ENCODE measurements around the gene PRICKLE2. TPM values are rescaled to one million over a fixed set of nuclear protein-coding genes. Genes with fewer than 3 reads are reported as not detected.
A peak's percentile ranks its signal among the peaks of the same experiment; 100 is the strongest.

Gene PRICKLE2
- total RNA-seq, 1 experiment from 2014 or later, result 18.3 TPM

GRCh38 chr3:64240396-64240795 lies 15.1 kb upstream of the PRICKLE2 start:
- Histone ChIP-seq H3K4me3 (no peak overlapping the region), H3K4me1 (replicated peaks) (peaks cover 49% of the 10 kb centered on the region), H3K36me3 (peaks cover 15% of the 10 kb centered on the region), H3K9me3 (replicated peaks) (no peaks in the 10 kb centered on the region), H3K27me3 (replicated peaks) (no peaks in the 10 kb centered on the region), H3K27ac (no peak overlapping the region)
- no peak for DNase-seq (ENCODE audit: low read depth in 1 of 2, low spot score in 2 of 2)

GRCh38 chr3:64239841-64240240 lies 14.6 kb upstream of the PRICKLE2 start:
- no peak overlapping the region for H3K4me3 ChIP-seq
- no peak overlapping the region for H3K27ac ChIP-seq
- H3K27me3 ChIP-seq (replicated peaks), result no peaks in the 10 kb centered on the region
- H3K9me3 ChIP-seq (replicated peaks), result no peaks in the 10 kb centered on the region
- peaks cover 49% of the 10 kb centered on the region for H3K4me1 ChIP-seq (replicated peaks)
- no peak for DNase-seq (ENCODE audit: low read depth in 1 of 2, low spot score in 2 of 2)
- peaks cover 16% of the 10 kb centered on the region for H3K36me3 ChIP-seq

- DNase-seq (ENCODE audit: low read depth in 1 of 2, low spot score in 2 of 2), result peak; percentile 94 to 96
- H3K4me3 ChIP-seq, result no peak overlapping the region
These were observed 13.9 kb upstream of the PRICKLE2 start for GRCh38 chr3:64238971-64239667.

GRCh38 chr3:64237083-64237482 lies 11.8 kb upstream of the PRICKLE2 start:
- DNase-seq (ENCODE audit: low read depth in 1 of 2, low spot score in 2 of 2), result no peak
- Histone ChIP-seq H3K27ac (no peak overlapping the region), H3K27me3 (replicated peaks) (no peaks in the 10 kb centered on the region), H3K36me3 (peaks cover 22% of the 10 kb centered on the region), H3K9me3 (replicated peaks) (no peaks in the 10 kb centered on the region), H3K4me1 (replicated peaks) (peaks cover 30% of the 10 kb centered on the region), H3K4me3 (no peak overlapping the region)

More at GRCh38 chr3:64238971-64239667, 13.9 kb upstream of the PRICKLE2 start:
- Histone ChIP-seq H3K27ac (peak overlapping the region; percentile 36), H3K36me3 (peaks cover 22% of the 10 kb centered on the region), H3K27me3 (replicated peaks) (no peaks in the 10 kb centered on the region), H3K9me3 (replicated peaks) (no peaks in the 10 kb centered on the region), H3K4me1 (replicated peaks) (peaks cover 43% of the 10 kb centered on the region)

- Histone ChIP-seq H3K27ac (no peak overlapping the region), H3K36me3 (peaks cover 22% of the 10 kb centered on the region), H3K27me3 (replicated peaks) (no peaks in the 10 kb centered on the region), H3K4me1 (replicated peaks) (peaks cover 27% of the 10 kb centered on the region), H3K9me3 (replicated peaks) (no peaks in the 10 kb centered on the region), H3K4me3 (no peak overlapping the region)
- no peak for DNase-seq (ENCODE audit: low read depth in 1 of 2, low spot score in 2 of 2)
These were observed 10.3 kb upstream of the PRICKLE2 start for GRCh38 chr3:64235605-64236004.

GRCh38 chr3:64234571-64234970 lies 9.3 kb upstream of the PRICKLE2 start:
- H3K27me3 ChIP-seq (replicated peaks), result no peaks in the 10 kb centered on the region
- H3K9me3 ChIP-seq (replicated peaks), result no peaks in the 10 kb centered on the region
- no peak for DNase-seq (ENCODE audit: low read depth in 1 of 2, low spot score in 2 of 2)
- peaks cover 28% of the 10 kb centered on the region for H3K4me1 ChIP-seq (replicated peaks)
- no peak overlapping the region for H3K4me3 ChIP-seq
- H3K36me3 ChIP-seq, result peaks cover 22% of the 10 kb centered on the region
- H3K27ac ChIP-seq, result no peak overlapping the region

GRCh38 chr3:64232821-64233220 lies 7.6 kb upstream of the PRICKLE2 start:
- Histone ChIP-seq H3K27ac (no peak overlapping the region), H3K27me3 (replicated peaks) (no peaks in the 10 kb centered on the region), H3K4me3 (no peak overlapping the region), H3K36me3 (peaks cover 22% of the 10 kb centered on the region), H3K9me3 (replicated peaks) (no peaks in the 10 kb centered on the region), H3K4me1 (replicated peaks) (peaks cover 11% of the 10 kb centered on the region)
- DNase-seq (ENCODE audit: low read depth in 1 of 2, low spot score in 2 of 2), result no peak

- no peak overlapping the region for H3K27ac ChIP-seq
- no peak overlapping the region for H3K4me3 ChIP-seq
- no peaks in the 10 kb centered on the region for H3K9me3 ChIP-seq (replicated peaks)
- no peak for DNase-seq (ENCODE audit: low read depth in 1 of 2, low spot score in 2 of 2)
- no peaks in the 10 kb centered on the region for H3K27me3 ChIP-seq (replicated peaks)
- peaks cover 6% of the 10 kb centered on the region; the same call in 1 of the 2 replicates for H3K36me3 ChIP-seq
- H3K4me1 ChIP-seq (replicated peaks), result peaks cover 20% of the 10 kb centered on the region
These were observed 4.6 kb upstream of the PRICKLE2 start for GRCh38 chr3:64229903-64230302.

- Histone ChIP-seq H3K27me3 (replicated peaks) (no peaks in the 10 kb centered on the region), H3K4me1 (replicated peaks) (peaks cover 38% of the 10 kb centered on the region), H3K27ac (no peak overlapping the region), H3K9me3 (replicated peaks) (no peaks in the 10 kb centered on the region), H3K36me3 (no peaks in the 10 kb centered on the region), H3K4me3 (no peak overlapping the region)
- DNase-seq (ENCODE audit: low read depth in 1 of 2, low spot score in 2 of 2), result no peak
These were observed 2.8 kb upstream of the PRICKLE2 start for GRCh38 chr3:64228110-64228509.

- Histone ChIP-seq H3K4me1 (replicated peaks) (peaks cover 51% of the 10 kb centered on the region), H3K27me3 (replicated peaks) (no peaks in the 10 kb centered on the region), H3K27ac (no peak overlapping the region), H3K9me3 (replicated peaks) (no peaks in the 10 kb centered on the region), H3K36me3 (no peaks in the 10 kb centered on the region), H3K4me3 (no peak overlapping the region)
- no peak for DNase-seq (ENCODE audit: low read depth in 1 of 2, low spot score in 2 of 2)
These were observed 1.5 kb upstream of the PRICKLE2 start for GRCh38 chr3:64226730-64227129.

GRCh38 chr3:64225695-64226499 lies 631 bp upstream of the PRICKLE2 start:
- Histone ChIP-seq H3K27me3 (replicated peaks) (no peaks in the 10 kb centered on the region), H3K4me3 (peak overlapping the region; percentile 42), H3K4me1 (replicated peaks) (peaks cover 60% of the 10 kb centered on the region), H3K9me3 (replicated peaks) (no peaks in the 10 kb centered on the region), H3K36me3 (no peaks in the 10 kb centered on the region), H3K27ac (peak overlapping the region; percentile 74)
- no peak for DNase-seq (ENCODE audit: low read depth in 1 of 2, low spot score in 2 of 2)

- H3K4me1 ChIP-seq (replicated peaks), result peaks cover 65% of the 10 kb centered on the region
- H3K27me3 ChIP-seq (replicated peaks), result no peaks in the 10 kb centered on the region
- no peaks in the 10 kb centered on the region for H3K36me3 ChIP-seq
- peak overlapping the region; percentile 42 for H3K4me3 ChIP-seq
- peak in 1 of 2 experiments; percentile 37 for DNase-seq (ENCODE audit: low read depth in 1 of 2, low spot score in 2 of 2)
- no peaks in the 10 kb centered on the region for H3K9me3 ChIP-seq (replicated peaks)
- peak overlapping the region; percentile 74 for H3K27ac ChIP-seq
These were observed 1.2 kb downstream of the PRICKLE2 start for GRCh38 chr3:64223791-64224745.

GRCh38 chr3:64222501-64223111 lies 2.7 kb downstream of the PRICKLE2 start:
- Histone ChIP-seq H3K4me1 (replicated peaks) (peaks cover 65% of the 10 kb centered on the region), H3K27ac (no peak overlapping the region)

More at GRCh38 chr3:64222501-64223111, 2.7 kb downstream of the PRICKLE2 start:
- no peaks in the 10 kb centered on the region for H3K27me3 ChIP-seq (replicated peaks)
- no peaks in the 10 kb centered on the region for H3K36me3 ChIP-seq
- no peak overlapping the region for H3K4me3 ChIP-seq
- no peak for DNase-seq (ENCODE audit: low read depth in 1 of 2, low spot score in 2 of 2)
- H3K9me3 ChIP-seq (replicated peaks), result no peaks in the 10 kb centered on the region
